MM.1S (cell line): ENCODE results near the gene GOLIM4.
A peak's percentile ranks its signal among the peaks of the same experiment; 100 is the strongest.

Experiments used
- DNase-seq: peaks from one replicate; pipeline ENCODE4 v3.0.0-alpha.2; 2015
- H2AFZ ChIP-seq: fragments of 300-600 bp; sonication (generic); 2 replicates; pipeline ENCODE4 v1.6.0; 2016; ENCODE audit warnings: antibody characterized with exemption, low read length
- H3F3A ChIP-seq: fragments of 300-600 bp; sonication (generic); 2 replicates; pipeline ENCODE4 v1.6.1; 2016; ENCODE audit warnings: mild to moderate bottlenecking, antibody characterized with exemption, low read length, moderate library complexity, mixed read lengths; ENCODE audit not compliant: insufficient read depth
- H3K27ac ChIP-seq: fragments of 300-600 bp; sonication (generic); 2 replicates; pipeline ENCODE4 v1.5.1; 2016; ENCODE audit warnings: mild to moderate bottlenecking, low read length
- H3K27me3 ChIP-seq: fragments of 300-600 bp; sonication (generic); replicated peaks from 2 replicates; pipeline ENCODE4 v1.6.0; 2016; ENCODE audit warnings: low read length; ENCODE audit not compliant: insufficient read depth
- H3K36me3 ChIP-seq: fragments of 300-600 bp; sonication (generic); replicated peaks from 2 replicates; pipeline ENCODE4 v1.6.1; 2016; ENCODE audit warnings: mild to moderate bottlenecking, low read length, mixed read lengths; ENCODE audit not compliant: insufficient read depth
- H3K4me1 ChIP-seq: fragments of 300-600 bp; sonication (generic); 2 replicates; pipeline ENCODE4 v1.6.1; 2016; ENCODE audit warnings: low read length, mixed read lengths
- H3K4me2 ChIP-seq: fragments of 300-600 bp; sonication (generic); 2 replicates; pipeline ENCODE4 v1.6.0; 2016; ENCODE audit warnings: low read depth, low read length
- H3K4me3 ChIP-seq: fragments of 300-600 bp; sonication (generic); 2 replicates; pipeline ENCODE4 v1.5.1; 2016; ENCODE audit warnings: low read length, mixed read lengths
- H3K79me2 ChIP-seq: fragments of 300-600 bp; sonication (generic); 2 replicates; pipeline ENCODE4 v1.6.1; 2016; ENCODE audit warnings: mixed run types, low read length, mixed read lengths
- H3K9ac ChIP-seq: fragments of 300-600 bp; sonication (generic); 2 replicates; pipeline ENCODE4 v1.6.1; 2016; ENCODE audit warnings: low read length, mixed read lengths
- H3K9me2 ChIP-seq: fragments of 300-600 bp; sonication (generic); replicated peaks from 2 replicates; pipeline ENCODE4 v1.6.1; 2016; ENCODE audit warnings: mild to moderate bottlenecking, low read length, mixed read lengths; ENCODE audit not compliant: insufficient read depth
- H3K9me3 ChIP-seq: fragments of 300-600 bp; sonication (generic); replicated peaks from 2 replicates; pipeline ENCODE4 v1.6.1; 2016; ENCODE audit warnings: mild to moderate bottlenecking, low read length, mixed read lengths; ENCODE audit not compliant: insufficient read depth
- H4K20me1 ChIP-seq: fragments of 300-600 bp; sonication (generic); 2 replicates; pipeline ENCODE4 v1.6.1; 2016; ENCODE audit warnings: mild to moderate bottlenecking, low read length, moderate library complexity, mixed read lengths; ENCODE audit not compliant: insufficient read depth
- CTCF ChIP-seq: fragments of 300-600 bp; sonication (generic); IDR thresholded peaks from 2 replicates; pipeline ENCODE4 v1.5.1; 2016; ENCODE audit warnings: antibody characterized with exemption, low read length, mixed read lengths
- EZH2 ChIP-seq: fragments of 300-600 bp; sonication (generic); optimal IDR thresholded peaks from 2 replicates; pipeline ENCODE3; 2017; ENCODE audit warnings: low read depth, mild to moderate bottlenecking, antibody characterized with exemption, low read length, mixed read lengths
- EZH2phosphoT487 ChIP-seq: fragments of 300-600 bp; sonication (generic); IDR thresholded peaks from 2 replicates; pipeline ENCODE4 v1.6.1; 2018; ENCODE audit warnings: antibody characterized with exemption, low read length

The GOLIM4 gene

DNA sequence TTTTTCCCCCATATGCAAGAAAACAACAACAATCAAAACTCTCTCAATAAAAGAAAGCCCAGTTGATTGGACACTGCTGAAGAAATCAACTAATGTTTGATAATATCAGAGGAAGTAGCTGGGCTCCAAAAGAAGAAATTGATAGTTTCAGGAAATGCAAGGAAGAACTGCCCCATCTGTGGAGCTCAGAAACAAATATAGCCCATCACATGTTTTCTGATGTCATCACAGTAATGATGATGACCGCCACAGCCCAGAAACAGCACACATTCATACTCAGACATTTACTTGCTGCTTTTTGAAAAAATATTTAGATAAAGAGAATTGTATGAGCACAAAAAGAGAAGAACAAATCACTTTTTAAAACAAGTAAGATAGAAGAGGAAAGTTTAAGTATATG lies 67.6 kb downstream of the GOLIM4 start:
- no peak for TF ChIP-seq EZH2
- TF ChIP-seq EZH2phosphoT487, result no peak
- no peak for TF ChIP-seq CTCF
- Histone ChIP-seq H3K9me2 (no peaks in the 10 kb centered on the region), H3K27me3 (no peaks in the 10 kb centered on the region), H3K9me3 (no peaks in the 10 kb centered on the region), H3K27ac (no peak overlapping the region), H3K4me2 (no peak overlapping the region), H3K4me1 (peaks cover 27% of the 10 kb centered on the region), H3K4me3 (no peak overlapping the region), H3K79me2 (no peaks in the 10 kb centered on the region), H2AFZ (no peak overlapping the region), H3K9ac (no peak overlapping the region), H3K36me3 (no peaks in the 10 kb centered on the region; the same call in 1 of the 2 replicates), H4K20me1 (no peaks in the 10 kb centered on the region), H3F3A (peaks cover 12% of the 10 kb centered on the region; the same call in 1 of the 2 replicates)
- no peak for DNase-seq

GRCh38 chr3:168026764-168027163 lies 69.0 kb downstream of the GOLIM4 start:
- no peak overlapping the region for H2AFZ ChIP-seq
- H3K27ac ChIP-seq, result no peak overlapping the region
- peaks cover 12% of the 10 kb centered on the region; the same call in 1 of the 2 replicates for H3F3A ChIP-seq
- no peaks in the 10 kb centered on the region for H3K79me2 ChIP-seq
- H3K36me3 ChIP-seq, result peaks cover 3% of the 10 kb centered on the region; the same call in 1 of the 2 replicates
- DNase-seq, result no peak
- no peak overlapping the region for H3K9ac ChIP-seq
- TF ChIP-seq EZH2phosphoT487 (no peak), CTCF (no peak), EZH2 (no peak)
- H3K4me1 ChIP-seq, result peaks cover 27% of the 10 kb centered on the region
- no peaks in the 10 kb centered on the region for H3K27me3 ChIP-seq
- no peaks in the 10 kb centered on the region for H3K9me2 ChIP-seq
- no peak overlapping the region for H3K4me2 ChIP-seq
- no peaks in the 10 kb centered on the region for H4K20me1 ChIP-seq
- H3K9me3 ChIP-seq, result no peaks in the 10 kb centered on the region
- H3K4me3 ChIP-seq, result no peak overlapping the region

DNA sequence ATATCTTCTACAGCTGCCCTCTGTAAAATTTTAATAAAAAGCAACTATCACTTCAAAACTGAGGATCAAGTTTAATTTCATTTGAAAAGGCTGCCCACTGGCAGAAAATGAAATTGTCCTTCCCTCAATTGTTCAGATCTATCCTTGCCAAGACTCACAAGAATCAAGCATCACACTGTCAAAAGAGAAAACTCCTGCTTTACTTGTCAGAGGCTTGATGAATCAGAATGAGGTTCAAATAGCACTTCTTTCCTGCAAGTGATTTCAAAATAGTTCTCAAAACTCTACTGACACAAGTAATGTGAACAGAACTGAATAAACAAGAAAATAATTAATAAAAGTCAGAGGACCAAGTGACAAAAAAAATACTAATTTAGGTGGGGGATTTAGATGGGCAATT lies 70.6 kb downstream of the GOLIM4 start:
- peak overlapping the region; percentile 18 for H2AFZ ChIP-seq
- peak overlapping the region; percentile 2; the same call in 1 of the 2 replicates for H3K4me3 ChIP-seq
- peak overlapping the region; percentile 21; the same call in 1 of the 2 replicates for H3K9ac ChIP-seq
- H3K79me2 ChIP-seq, result no peaks in the 10 kb centered on the region
- no peaks in the 10 kb centered on the region for H3K9me3 ChIP-seq
- peaks cover 4% of the 10 kb centered on the region; the same call in 1 of the 2 replicates for H3K36me3 ChIP-seq
- TF ChIP-seq EZH2phosphoT487 (no peak), CTCF (no peak), EZH2 (no peak)
- no peaks in the 10 kb centered on the region for H4K20me1 ChIP-seq
- peaks cover 27% of the 10 kb centered on the region for H3K4me1 ChIP-seq
- H3K4me2 ChIP-seq, result peak overlapping the region; percentile 27
- H3K9me2 ChIP-seq, result no peaks in the 10 kb centered on the region
- peak overlapping the region; percentile 71 for H3K27ac ChIP-seq
- H3F3A ChIP-seq, result peaks cover 12% of the 10 kb centered on the region; the same call in 1 of the 2 replicates
- H3K27me3 ChIP-seq, result no peaks in the 10 kb centered on the region
- DNase-seq, result no peak
